GM06990 (cell line): Measurements from ENCODE around the gene SAFB.

Experiments used
- DNase-seq: peaks from one replicate; pipeline ENCODE4 v3.0.0-alpha.2; 2011; ENCODE audit not compliant: insufficient read length; ENCODE audit errors: extremely low read depth
- H3K27me3 ChIP-seq: replicated peaks from 2 replicates; pipeline ENCODE4 v1.6.0; 2011; ENCODE audit warnings: low read length; ENCODE audit not compliant: control insufficient read depth, insufficient read depth
- H3K36me3 ChIP-seq: 2 replicates; pipeline ENCODE4 v1.5.1; 2011; ENCODE audit warnings: low read length; ENCODE audit not compliant: control insufficient read depth, insufficient read depth
- H3K4me3 ChIP-seq: replicated peaks from 2 replicates; pipeline ENCODE4 v1.5.1; 2011; ENCODE audit warnings: low read depth, mild to moderate bottlenecking, control low read depth, low read length
- CTCF ChIP-seq: IDR thresholded peaks from 2 replicates; pipeline ENCODE4 v1.5.1; 2011; ENCODE audit warnings: low read length, control low read depth, mild to moderate bottlenecking, inconsistent platforms; ENCODE audit not compliant: insufficient read depth, poor library complexity, severe bottlenecking

The SAFB gene

GRCh38 chr19:5703819-5704818 is 81.2 kb downstream of the SAFB start:
- no peak for DNase-seq
- peaks cover 46% of the 10 kb centered on the region for H3K36me3 ChIP-seq
- TF ChIP-seq CTCF: no peak

GRCh38 chr19:5705552-5705951 is 82.7 kb downstream of the SAFB start:
- Histone ChIP-seq H3K27me3 (no peaks in the 10 kb centered on the region), H3K4me3 (no peak overlapping the region), H3K36me3 (peaks cover 43% of the 10 kb centered on the region)
- no peak for DNase-seq
- TF ChIP-seq CTCF: no peak

More at GRCh38 chr19:5703819-5704818, 81.2 kb downstream of the SAFB start:
- Histone ChIP-seq H3K27me3 (no peaks in the 10 kb centered on the region), H3K4me3 (no peak overlapping the region)

GRCh38 chr19:5706876-5707573 is 84.1 kb downstream of the SAFB start:
- Histone ChIP-seq H3K27me3 (no peaks in the 10 kb centered on the region), H3K36me3 (peaks cover 50% of the 10 kb centered on the region), H3K4me3 (no peak overlapping the region)
- no peak for TF ChIP-seq CTCF
- DNase-seq: no peak

GRCh38 chr19:5707576-5708575 is 85.0 kb downstream of the SAFB start:
- no peak for TF ChIP-seq CTCF
- Histone ChIP-seq H3K36me3 (peaks cover 56% of the 10 kb centered on the region), H3K27me3 (no peaks in the 10 kb centered on the region), H3K4me3 (no peak overlapping the region)
- no peak for DNase-seq

GRCh38 chr19:5711025-5711424 is 88.1 kb downstream of the SAFB start:
- peaks cover 39% of the 10 kb centered on the region for H3K36me3 ChIP-seq

More at GRCh38 chr19:5711025-5711424, 88.1 kb downstream of the SAFB start:
- no peak for TF ChIP-seq CTCF
- H3K4me3 ChIP-seq: no peak overlapping the region
- no peaks in the 10 kb centered on the region for H3K27me3 ChIP-seq
- DNase-seq: no peak
